Choroid plexus epithelial cell (primary cell): Measurements from ENCODE around the gene RSBN1.
A peak's percentile ranks its signal among the peaks of the same experiment; 100 is the strongest.

Source experiments
- DNase-seq: peaks from one replicate; pipeline ENCODE4 v3.0.0-alpha.2; 2010; ENCODE audit warnings: low read depth
- H3K4me3 ChIP-seq: 2 replicates; pipeline ENCODE4 v1.5.1; 2011; ENCODE audit warnings: low read depth, mild to moderate bottlenecking, control low read depth, low read length, moderate library complexity
- TF ChIP-seq, protein P1 (sequence below): conservative IDR thresholded peaks from 2 replicates; pipeline ENCODE4 v1.5.1; 2011; ENCODE audit warnings: low read depth, mild to moderate bottlenecking, control low read depth, inconsistent platforms, low read length, moderate library complexity

Gene RSBN1

DNA sequence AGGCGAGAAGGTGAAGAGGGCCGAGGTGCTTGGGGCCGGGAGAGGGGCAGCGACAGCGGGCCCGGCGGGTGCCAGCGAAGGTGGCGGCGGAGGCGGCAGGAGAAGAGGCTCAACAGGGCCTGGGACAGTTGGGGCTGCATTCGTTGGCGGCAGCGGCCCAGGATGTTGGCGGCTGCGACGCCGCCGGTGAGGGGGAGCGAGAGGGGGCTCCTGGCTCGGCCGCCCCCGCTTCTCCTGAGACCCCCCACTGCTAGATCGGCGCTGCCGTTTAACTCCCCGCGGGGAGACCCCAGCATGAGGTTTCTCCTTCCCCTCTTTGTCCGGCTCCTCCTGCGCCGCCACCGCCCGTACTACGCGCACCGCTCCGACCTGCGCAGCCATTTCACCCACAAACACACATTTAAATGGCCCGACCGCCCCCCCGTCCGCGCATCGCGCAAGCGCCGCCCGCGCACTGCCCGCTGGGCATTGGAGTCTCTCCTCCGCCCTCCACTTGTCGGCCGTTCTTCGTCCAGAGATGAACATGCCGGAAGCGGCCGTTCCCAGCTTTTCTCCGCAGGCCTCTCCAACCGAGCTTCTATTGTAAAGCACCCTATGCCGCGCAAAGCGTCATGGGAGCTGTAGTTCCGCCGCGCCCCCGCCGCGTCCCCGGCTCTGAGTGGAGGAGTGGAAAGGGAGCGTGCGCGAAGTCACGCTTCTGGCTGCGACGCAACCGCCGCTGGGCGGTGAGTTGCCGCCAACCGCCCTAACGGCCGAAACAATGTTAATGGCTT lies at the start of gene RSBN1:
RSBN1 (minus strand) TSS at position 589 of the 773 bp plus-strand sequence; CDS start at position 525, 64 bp downstream.
- peak within 1 kb of the TSS; percentile 95 for H3K4me3 ChIP-seq
- TF ChIP-seq, protein P1, sequence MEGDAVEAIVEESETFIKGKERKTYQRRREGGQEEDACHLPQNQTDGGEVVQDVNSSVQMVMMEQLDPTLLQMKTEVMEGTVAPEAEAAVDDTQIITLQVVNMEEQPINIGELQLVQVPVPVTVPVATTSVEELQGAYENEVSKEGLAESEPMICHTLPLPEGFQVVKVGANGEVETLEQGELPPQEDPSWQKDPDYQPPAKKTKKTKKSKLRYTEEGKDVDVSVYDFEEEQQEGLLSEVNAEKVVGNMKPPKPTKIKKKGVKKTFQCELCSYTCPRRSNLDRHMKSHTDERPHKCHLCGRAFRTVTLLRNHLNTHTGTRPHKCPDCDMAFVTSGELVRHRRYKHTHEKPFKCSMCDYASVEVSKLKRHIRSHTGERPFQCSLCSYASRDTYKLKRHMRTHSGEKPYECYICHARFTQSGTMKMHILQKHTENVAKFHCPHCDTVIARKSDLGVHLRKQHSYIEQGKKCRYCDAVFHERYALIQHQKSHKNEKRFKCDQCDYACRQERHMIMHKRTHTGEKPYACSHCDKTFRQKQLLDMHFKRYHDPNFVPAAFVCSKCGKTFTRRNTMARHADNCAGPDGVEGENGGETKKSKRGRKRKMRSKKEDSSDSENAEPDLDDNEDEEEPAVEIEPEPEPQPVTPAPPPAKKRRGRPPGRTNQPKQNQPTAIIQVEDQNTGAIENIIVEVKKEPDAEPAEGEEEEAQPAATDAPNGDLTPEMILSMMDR: peak; percentile 18
- DNase-seq: peak; percentile 99

DNA sequence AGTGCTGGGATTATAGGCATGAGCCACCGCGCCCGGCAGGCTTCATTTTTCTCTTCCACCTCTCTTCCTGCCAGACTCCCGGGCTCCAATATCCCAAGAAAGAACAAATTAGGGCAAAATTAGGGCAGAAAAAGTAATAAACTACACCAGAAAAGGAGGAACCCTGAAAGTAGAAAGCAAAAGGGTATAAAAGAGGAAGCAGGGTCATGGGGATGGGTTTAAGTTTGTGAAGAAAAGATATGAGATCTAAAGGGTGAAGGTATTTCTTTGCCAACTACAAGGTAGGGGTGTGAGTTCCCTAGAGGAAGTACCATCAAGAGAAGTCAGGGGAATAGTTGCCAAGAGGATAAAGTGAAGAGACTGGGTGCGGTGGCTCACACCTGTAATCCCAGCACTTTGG lies 49.4 kb upstream of the RSBN1 start:
- TF ChIP-seq, protein P1: no peak
- no peak for DNase-seq

GRCh38 chr1:113860891-113861290 lies 48.6 kb upstream of the RSBN1 start:
- no peak overlapping the region for H3K4me3 ChIP-seq
- DNase-seq: peak; percentile 85

More for the DNA sequence above, 49.4 kb upstream of the RSBN1 start:
- no peak overlapping the region for H3K4me3 ChIP-seq

DNA sequence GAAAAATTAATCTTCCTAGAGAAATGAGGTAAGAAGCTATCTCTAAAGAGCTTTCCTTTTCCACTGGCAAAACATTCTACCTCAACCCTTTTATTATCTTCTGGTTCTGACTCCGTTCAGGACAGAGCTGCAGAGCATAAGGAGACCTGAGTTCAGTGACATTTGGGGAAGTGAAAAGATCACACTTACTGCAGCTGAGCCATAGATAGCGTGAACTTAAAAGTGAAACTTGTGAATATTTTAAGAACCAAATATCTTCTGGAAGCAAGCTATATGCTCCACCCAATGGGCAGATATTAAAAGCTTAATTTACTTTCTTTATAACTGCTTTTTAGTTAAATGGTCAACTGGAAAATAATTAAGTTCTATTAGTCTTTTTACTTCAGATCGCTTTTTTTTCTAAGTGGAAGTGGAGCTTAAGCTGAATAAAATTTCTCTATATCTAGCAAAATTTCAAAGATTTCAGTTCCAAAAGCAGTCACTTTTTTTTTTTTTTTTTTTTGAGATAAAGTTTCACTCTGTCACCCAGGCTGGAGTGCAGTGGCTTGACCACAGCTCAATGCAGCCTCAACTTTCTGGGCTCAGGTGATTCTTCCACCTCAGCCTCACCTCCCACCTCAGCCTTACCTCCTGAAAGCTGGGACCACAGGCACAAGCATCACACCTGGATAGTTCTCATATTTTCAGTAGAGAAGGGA lies 47.4 kb upstream of the RSBN1 start:
- DNase-seq: peak; percentile 28

More at GRCh38 chr1:113860891-113861290, 48.6 kb upstream of the RSBN1 start:
- TF ChIP-seq, protein P1: no peak

GRCh38 chr1:113858982-113859381 lies 46.7 kb upstream of the RSBN1 start:
- TF ChIP-seq, protein P1: no peak

More for the DNA sequence above, 47.4 kb upstream of the RSBN1 start:
- TF ChIP-seq, protein P1: no peak
- no peak overlapping the region for H3K4me3 ChIP-seq

GRCh38 chr1:113858418-113858817 lies 46.1 kb upstream of the RSBN1 start:
- DNase-seq: no peak
- no peak overlapping the region for H3K4me3 ChIP-seq
- TF ChIP-seq, protein P1: no peak

More at GRCh38 chr1:113858982-113859381, 46.7 kb upstream of the RSBN1 start:
- no peak for DNase-seq
- H3K4me3 ChIP-seq: no peak overlapping the region

- TF ChIP-seq, protein P1: no peak
- no peak for DNase-seq
- no peak overlapping the region for H3K4me3 ChIP-seq
These were observed 45.5 kb upstream of the RSBN1 start for GRCh38 chr1:113857776-113858175.
